ENCODE results near the gene TFDP1.

Gene TFDP1

DNA sequence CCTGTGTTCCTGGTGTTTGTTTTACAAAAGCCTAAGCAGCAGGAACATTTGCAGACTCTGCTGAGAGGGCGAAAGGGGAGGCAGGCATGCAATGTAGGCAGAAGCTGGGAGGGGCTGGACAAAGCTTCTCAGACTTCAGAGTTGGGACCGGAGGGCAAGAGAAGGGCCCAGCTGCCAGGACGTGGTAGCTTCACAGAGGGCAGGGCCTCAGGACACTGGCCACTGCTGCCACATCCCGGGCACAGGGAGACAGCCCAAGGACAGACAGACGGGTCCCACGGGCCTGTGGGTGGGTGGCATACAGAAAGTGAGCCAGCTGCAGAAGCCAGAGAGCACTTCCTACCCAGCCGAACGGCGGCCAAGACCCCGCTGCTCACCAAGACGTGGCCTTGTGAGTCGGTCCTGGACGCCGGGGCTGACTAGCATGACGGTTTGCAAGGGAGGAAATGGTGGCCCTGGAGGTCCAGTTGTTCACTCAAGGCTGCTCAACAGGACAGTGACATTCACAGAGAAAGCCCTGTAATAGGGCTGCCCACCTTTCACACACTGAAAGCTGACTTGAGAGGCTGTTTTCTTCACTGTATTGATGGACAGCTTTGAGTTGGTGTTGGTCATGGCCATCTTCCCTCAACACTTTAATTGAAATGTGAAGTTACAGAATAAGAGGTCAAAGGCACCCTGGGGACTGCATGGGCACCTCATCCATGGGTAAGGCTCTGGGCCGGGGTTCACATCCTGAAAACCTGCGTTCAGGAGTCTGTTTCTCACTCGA lies 23.7 kb upstream of the TFDP1 start:
- TF ChIP-seq CEBPB (IDR thresholded peaks at IDR 0.05) (no peak), TAF1 (IDR thresholded peaks at IDR 0.05; ENCODE audit: low read depth) (no peak), FOXM1 (IDR thresholded peaks at IDR 0.05; ENCODE audit: borderline replicate concordance, low read depth) (no peak), ZBTB7A (IDR thresholded peaks at IDR 0.05; ENCODE audit: low read depth) (no peak), YY1 (IDR thresholded peaks at IDR 0.05; ENCODE audit: low read depth) (no peak), TEAD4 (IDR thresholded peaks at IDR 0.05) (no peak), NFIC (IDR thresholded peaks at IDR 0.05) (no peak), CREB1 (IDR thresholded peaks at IDR 0.05; ENCODE audit: low read depth) (no peak), EP300 (IDR thresholded peaks at IDR 0.05; ENCODE audit: borderline replicate concordance) (no peak), TCF12 (IDR thresholded peaks at IDR 0.05; ENCODE audit: low read depth) (no peak), RAD21 (IDR thresholded peaks at IDR 0.05; ENCODE audit: low read depth) (no peak)
- TF ChIP-seq, protein P1, sequence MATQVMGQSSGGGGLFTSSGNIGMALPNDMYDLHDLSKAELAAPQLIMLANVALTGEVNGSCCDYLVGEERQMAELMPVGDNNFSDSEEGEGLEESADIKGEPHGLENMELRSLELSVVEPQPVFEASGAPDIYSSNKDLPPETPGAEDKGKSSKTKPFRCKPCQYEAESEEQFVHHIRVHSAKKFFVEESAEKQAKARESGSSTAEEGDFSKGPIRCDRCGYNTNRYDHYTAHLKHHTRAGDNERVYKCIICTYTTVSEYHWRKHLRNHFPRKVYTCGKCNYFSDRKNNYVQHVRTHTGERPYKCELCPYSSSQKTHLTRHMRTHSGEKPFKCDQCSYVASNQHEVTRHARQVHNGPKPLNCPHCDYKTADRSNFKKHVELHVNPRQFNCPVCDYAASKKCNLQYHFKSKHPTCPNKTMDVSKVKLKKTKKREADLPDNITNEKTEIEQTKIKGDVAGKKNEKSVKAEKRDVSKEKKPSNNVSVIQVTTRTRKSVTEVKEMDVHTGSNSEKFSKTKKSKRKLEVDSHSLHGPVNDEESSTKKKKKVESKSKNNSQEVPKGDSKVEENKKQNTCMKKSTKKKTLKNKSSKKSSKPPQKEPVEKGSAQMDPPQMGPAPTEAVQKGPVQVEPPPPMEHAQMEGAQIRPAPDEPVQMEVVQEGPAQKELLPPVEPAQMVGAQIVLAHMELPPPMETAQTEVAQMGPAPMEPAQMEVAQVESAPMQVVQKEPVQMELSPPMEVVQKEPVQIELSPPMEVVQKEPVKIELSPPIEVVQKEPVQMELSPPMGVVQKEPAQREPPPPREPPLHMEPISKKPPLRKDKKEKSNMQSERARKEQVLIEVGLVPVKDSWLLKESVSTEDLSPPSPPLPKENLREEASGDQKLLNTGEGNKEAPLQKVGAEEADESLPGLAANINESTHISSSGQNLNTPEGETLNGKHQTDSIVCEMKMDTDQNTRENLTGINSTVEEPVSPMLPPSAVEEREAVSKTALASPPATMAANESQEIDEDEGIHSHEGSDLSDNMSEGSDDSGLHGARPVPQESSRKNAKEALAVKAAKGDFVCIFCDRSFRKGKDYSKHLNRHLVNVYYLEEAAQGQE (IDR thresholded peaks at IDR 0.05; ENCODE audit: low read depth), result no peak
- TF ChIP-seq, protein P2, sequence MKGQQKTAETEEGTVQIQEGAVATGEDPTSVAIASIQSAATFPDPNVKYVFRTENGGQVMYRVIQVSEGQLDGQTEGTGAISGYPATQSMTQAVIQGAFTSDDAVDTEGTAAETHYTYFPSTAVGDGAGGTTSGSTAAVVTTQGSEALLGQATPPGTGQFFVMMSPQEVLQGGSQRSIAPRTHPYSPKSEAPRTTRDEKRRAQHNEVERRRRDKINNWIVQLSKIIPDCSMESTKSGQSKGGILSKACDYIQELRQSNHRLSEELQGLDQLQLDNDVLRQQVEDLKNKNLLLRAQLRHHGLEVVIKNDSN (IDR thresholded peaks at IDR 0.05), result no peak
- TF ChIP-seq, protein P3, sequence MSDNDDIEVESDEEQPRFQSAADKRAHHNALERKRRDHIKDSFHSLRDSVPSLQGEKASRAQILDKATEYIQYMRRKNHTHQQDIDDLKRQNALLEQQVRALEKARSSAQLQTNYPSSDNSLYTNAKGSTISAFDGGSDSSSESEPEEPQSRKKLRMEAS (IDR thresholded peaks at IDR 0.05), result no peak

DNA sequence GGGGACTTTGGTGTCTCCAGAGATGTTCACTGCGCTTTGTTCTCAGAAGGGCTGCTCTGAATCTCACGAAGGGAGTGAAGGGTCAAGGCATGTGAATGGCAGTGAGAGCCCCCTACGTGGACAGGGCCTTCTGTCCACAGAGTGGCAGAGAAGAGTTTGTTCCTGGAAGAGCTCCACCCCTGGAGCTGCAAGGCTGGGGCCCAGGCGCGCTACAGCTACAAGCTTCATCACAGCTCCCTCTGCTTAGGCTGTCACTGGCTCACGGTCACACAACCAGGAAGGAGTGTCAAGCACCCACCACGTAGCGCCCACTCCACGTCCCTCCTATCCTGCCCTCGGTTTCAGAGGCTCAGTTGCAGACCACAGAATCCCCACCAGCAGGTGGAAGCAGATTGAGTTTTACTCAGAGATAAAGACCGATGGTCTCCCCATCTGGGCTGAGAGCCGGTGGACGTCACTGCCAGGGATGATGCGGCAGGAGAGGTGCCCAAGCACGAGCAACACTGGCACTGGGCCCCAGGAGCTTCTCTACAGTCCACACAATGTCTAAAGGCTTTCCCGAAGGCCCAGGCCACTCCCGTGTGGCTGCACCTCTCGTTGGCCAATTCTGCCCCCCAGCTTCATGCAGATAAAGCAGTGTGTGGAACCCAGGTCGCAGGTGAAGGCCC lies 23.0 kb upstream of the TFDP1 start:
- no peak for TF ChIP-seq FOXM1 (IDR thresholded peaks at IDR 0.05; ENCODE audit: borderline replicate concordance, low read depth)
- TF ChIP-seq EGR1 (IDR thresholded peaks at IDR 0.05), result no peak

DNA sequence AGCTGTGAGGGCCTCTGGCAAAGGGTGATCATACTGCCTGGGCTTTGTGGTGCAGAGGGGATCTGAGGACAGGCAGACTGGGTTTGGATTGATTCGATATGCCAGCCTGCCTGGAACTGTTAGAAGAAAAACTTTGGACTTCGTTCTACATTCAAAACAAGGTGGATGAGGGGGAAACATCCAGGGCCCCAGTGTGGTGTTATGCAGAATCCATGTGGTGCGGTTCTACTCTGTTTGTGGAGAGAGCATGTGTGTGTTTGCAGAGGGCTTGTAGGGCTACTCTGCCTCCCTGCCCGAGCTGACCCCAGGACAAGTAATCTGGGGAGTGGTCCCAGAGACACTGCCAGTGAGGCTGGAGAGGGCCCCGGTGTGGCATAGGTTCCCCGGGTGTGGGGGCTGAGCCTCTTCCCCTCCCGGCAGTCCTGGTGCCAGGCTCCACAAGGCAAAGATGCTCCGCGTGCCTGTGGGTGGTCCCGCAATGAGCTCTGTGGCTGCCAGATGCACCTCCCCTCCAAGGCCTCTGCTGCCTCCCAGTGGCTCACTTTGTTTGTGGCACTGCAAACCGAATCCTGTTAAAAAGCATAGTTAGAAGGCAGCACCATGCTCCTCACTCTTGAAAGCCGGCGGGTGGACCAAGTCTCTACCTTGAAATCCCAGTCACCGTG lies 22.3 kb upstream of the TFDP1 start:
- TF ChIP-seq RAD21 (IDR thresholded peaks at IDR 0.05; ENCODE audit: low read depth), result peak; percentile 94
- no peak for TF ChIP-seq TCF12 (IDR thresholded peaks at IDR 0.05; ENCODE audit: low read depth)

DNA sequence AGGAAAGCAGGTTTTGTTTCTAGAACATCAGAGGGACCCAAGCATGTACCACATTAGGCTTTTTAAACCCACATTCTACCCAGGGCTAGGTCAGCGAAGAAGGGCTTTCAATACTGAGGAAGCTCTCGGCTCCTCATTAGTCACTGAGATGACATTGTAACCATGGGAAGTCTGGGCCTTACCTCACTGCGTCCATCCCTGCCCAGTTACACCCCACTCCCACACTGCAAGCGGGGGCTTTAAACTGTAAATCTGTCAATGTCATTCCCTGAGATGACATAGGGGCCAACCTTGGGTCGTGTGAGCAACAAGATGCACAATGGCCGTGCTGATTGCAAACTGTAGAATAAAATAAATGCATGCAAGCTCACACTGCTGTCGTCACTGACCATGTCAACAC lies 21.7 kb upstream of the TFDP1 start:
- TF ChIP-seq, protein P2 (IDR thresholded peaks at IDR 0.05), result no peak
- TF ChIP-seq, protein P3 (IDR thresholded peaks at IDR 0.05), result no peak
- TF ChIP-seq TAF1 (IDR thresholded peaks at IDR 0.05; ENCODE audit: low read depth), result no peak
- no peak for TF ChIP-seq TEAD4 (IDR thresholded peaks at IDR 0.05)
- no peak for TF ChIP-seq YY1 (IDR thresholded peaks at IDR 0.05; ENCODE audit: low read depth)
- TF ChIP-seq NFIC (IDR thresholded peaks at IDR 0.05), result no peak
- TF ChIP-seq FOXM1 (IDR thresholded peaks at IDR 0.05; ENCODE audit: borderline replicate concordance, low read depth), result no peak
- TF ChIP-seq ZBTB7A (IDR thresholded peaks at IDR 0.05; ENCODE audit: low read depth), result no peak
- TF ChIP-seq CEBPB (IDR thresholded peaks at IDR 0.05), result no peak
- no peak for TF ChIP-seq EP300 (IDR thresholded peaks at IDR 0.05; ENCODE audit: borderline replicate concordance)
- no peak for TF ChIP-seq EGR1 (IDR thresholded peaks at IDR 0.05)
- no peak for TF ChIP-seq CREB1 (IDR thresholded peaks at IDR 0.05; ENCODE audit: low read depth)
- TF ChIP-seq TCF12 (IDR thresholded peaks at IDR 0.05; ENCODE audit: low read depth), result no peak

GRCh38 chr13:113564331-113565023 lies 20.1 kb upstream of the TFDP1 start:
- TF ChIP-seq TEAD4 (IDR thresholded peaks at IDR 0.05) (no peak), EP300 (IDR thresholded peaks at IDR 0.05; ENCODE audit: borderline replicate concordance) (no peak), FOXM1 (IDR thresholded peaks at IDR 0.05; ENCODE audit: borderline replicate concordance, low read depth) (no peak), TAF1 (IDR thresholded peaks at IDR 0.05; ENCODE audit: low read depth) (no peak), TCF12 (IDR thresholded peaks at IDR 0.05; ENCODE audit: low read depth) (no peak), CREB1 (IDR thresholded peaks at IDR 0.05; ENCODE audit: low read depth) (no peak), NFIC (IDR thresholded peaks at IDR 0.05) (no peak), CEBPB (IDR thresholded peaks at IDR 0.05) (no peak), RAD21 (IDR thresholded peaks at IDR 0.05; ENCODE audit: low read depth) (no peak), YY1 (IDR thresholded peaks at IDR 0.05; ENCODE audit: low read depth) (no peak), ZBTB7A (IDR thresholded peaks at IDR 0.05; ENCODE audit: low read depth) (no peak), EGR1 (IDR thresholded peaks at IDR 0.05) (no peak)
- TF ChIP-seq, protein P3 (IDR thresholded peaks at IDR 0.05), result no peak
- TF ChIP-seq, protein P2 (IDR thresholded peaks at IDR 0.05), result no peak
- TF ChIP-seq, protein P1 (IDR thresholded peaks at IDR 0.05; ENCODE audit: low read depth), result no peak
